Posterior vena cava (tissue), 2 donors: ENCODE measurements around the gene MEOX1. TPM values are rescaled to one million over a fixed set of nuclear protein-coding genes. Genes with fewer than 3 reads are reported as not detected.

ENCODE experiments used
- DNase-seq: peaks from one replicate; pipeline ENCODE4 v3.0.0-alpha.2; 2020; ENCODE audit warnings: low spot score
- intact Hi-C, 2 donors: fragments of 100-400 bp; cut with DNase I; formaldehyde crosslinking; loops; one replicate each; pipeline versions ENCODE4 v1.14.1 to v1.14.2; 2022 to 2023
- total RNA-seq, 2 donors: library from RNA; stranded (reverse); fragmentation: NEBNext Ultra II Directional; extraction: Animal tissue kit (Norgen Biotek cat#: 25700); gene quantifications; one replicate each; pipeline ENCODE4 v1.2.1, GENCODE V29; 2021
- donor health status: DM: yes; HTN: yes; CAD: no.
- donor health status: DM: yes; HTN: yes; CAD: no.

MEOX1 gene
- total RNA-seq, 2 donors from 2014 or later: 6.7 to 7.7 TPM

GRCh38 chr17:43664096-43664495 lies 2.4 kb upstream of the MEOX1 start:
- intact Hi-C loops: no loop called here
- no peak for DNase-seq

- intact Hi-C loops: no loop called here
- DNase-seq: no peak
These were observed 1.7 kb upstream of the MEOX1 start for GRCh38 chr17:43663383-43663782.

- intact Hi-C loops: no loop called here
- DNase-seq: no peak
These were observed 855 bp upstream of the MEOX1 start for GRCh38 chr17:43662413-43663141.

GRCh38 chr17:43660816-43661493 lies 767 bp downstream of the MEOX1 start:
- intact Hi-C loops: no loop called here
- no peak for DNase-seq

- no peak for DNase-seq
- intact Hi-C loops: loop anchor here in 1 of 2 donors (1.0 kb wide), 1 partner anchor 15 kb away; no protein-coding TSS in a partner anchor
These were observed 1.7 kb downstream of the MEOX1 start for GRCh38 chr17:43659823-43660617.

- intact Hi-C loops: loop anchor here in 1 of 2 donors (1.0 kb wide), 1 partner anchor 14 kb away; no protein-coding TSS in a partner anchor
- no peak for DNase-seq
These were observed 2.8 kb downstream of the MEOX1 start for GRCh38 chr17:43658900-43659299.

GRCh38 chr17:43655693-43656255 lies 5.9 kb downstream of the MEOX1 start:
- intact Hi-C loops: no loop called here
- DNase-seq: no peak

GRCh38 chr17:43652124-43652480 lies 9.6 kb downstream of the MEOX1 start:
- no peak for DNase-seq
- intact Hi-C loops: no loop called here

GRCh38 chr17:43650471-43650870 lies 11.3 kb downstream of the MEOX1 start:
- DNase-seq: no peak
- intact Hi-C loops: no loop called here

- intact Hi-C loops: no loop called here
- DNase-seq: no peak
These were observed 12.8 kb downstream of the MEOX1 start for GRCh38 chr17:43648916-43649315.

GRCh38 chr17:43645765-43646481 lies 15.8 kb downstream of the MEOX1 start:
- intact Hi-C loops: loop anchor here in 1 of 2 donors (1.0 kb wide), 1 partner anchor 13 kb away; no protein-coding TSS in a partner anchor
- peak; percentile 97 for DNase-seq

GRCh38 chr17:43645450-43645764 lies 16.3 kb downstream of the MEOX1 start:
- intact Hi-C loops: loop anchor here in 1 of 2 donors (1.0 kb wide), 1 partner anchor 14 kb away; no protein-coding TSS in a partner anchor
- DNase-seq: no peak

- no peak for DNase-seq
- intact Hi-C loops: no loop called here
These were observed 17.6 kb downstream of the MEOX1 start for GRCh38 chr17:43644081-43644480.

- no peak for DNase-seq
- intact Hi-C loops: no loop called here
These were observed 20.3 kb downstream of the MEOX1 start for GRCh38 chr17:43641416-43641815.

- DNase-seq: no peak
- intact Hi-C loops: no loop called here
These were observed 21.1 kb downstream of the MEOX1 start for GRCh38 chr17:43640491-43641252.

- intact Hi-C loops: no loop called here
- DNase-seq: no peak
These were observed 24.0 kb downstream of the MEOX1 start for GRCh38 chr17:43637563-43638323.

- intact Hi-C loops: no loop called here
- DNase-seq: no peak
These were observed 25.3 kb downstream of the MEOX1 start for GRCh38 chr17:43636426-43636825.
